Measurements from ENCODE around the gene AFF4. TPM values are rescaled to one million over a fixed set of nuclear protein-coding genes. Genes with fewer than 3 reads are reported as not detected.
A peak's percentile ranks its signal among the peaks of the same experiment; 100 is the strongest.

AFF4 gene
- total RNA-seq, 1 experiment from 2014 or later, result 38.6 TPM

DNA sequence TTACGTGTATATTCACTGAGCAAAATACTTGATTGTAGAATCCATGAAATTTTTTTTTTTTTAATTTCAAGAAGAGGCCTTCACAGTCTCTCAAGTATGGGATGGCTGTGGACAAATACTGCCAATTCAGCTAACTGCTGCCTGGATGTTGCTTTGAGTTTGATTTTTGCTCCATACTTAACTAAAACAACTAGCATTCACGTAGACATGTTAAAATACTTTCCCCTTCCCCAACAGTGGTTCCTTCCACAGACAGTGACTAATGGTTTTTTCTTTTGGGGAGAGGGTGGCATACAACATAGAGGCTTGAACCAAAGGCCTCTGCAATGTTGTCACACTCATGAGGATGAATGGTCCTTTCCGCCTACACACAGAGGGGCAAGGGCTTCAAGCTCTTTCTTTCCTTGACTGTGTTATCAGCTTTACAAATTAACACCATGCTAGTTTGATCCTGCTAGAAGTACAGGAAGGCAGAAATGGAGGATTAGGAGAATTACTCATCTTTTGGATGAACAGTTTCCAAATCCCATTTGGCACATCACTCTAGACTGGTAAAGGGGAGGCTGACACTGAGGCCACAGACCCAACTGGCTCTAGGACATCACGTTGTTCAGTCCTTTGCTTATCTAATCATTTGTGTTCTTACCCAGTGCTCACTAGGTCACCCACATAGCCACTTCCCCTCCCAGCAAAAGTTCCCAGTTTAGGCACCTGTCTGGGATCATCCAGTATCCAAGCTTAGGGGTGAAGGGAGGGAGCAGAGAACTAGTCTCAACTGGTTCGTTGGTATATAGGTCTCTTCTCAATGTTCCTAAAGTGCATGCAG is 91.8 kb downstream of the AFF4 start:
- ATAC-seq (no peak), DNase-seq (ENCODE audit: low read depth, low spot score) (no peak)
- H3K36me3 ChIP-seq (ENCODE audit: control insufficient read depth in 1 of 2, insufficient read depth in 2 of 2, low read length in 2 of 2), result peaks cover 4 to 19% of the 10 kb centered on the region in 2 experiments; a peak in 2 of 4 replicates
- no peaks in the 10 kb centered on the region for H3K27me3 ChIP-seq (ENCODE audit: insufficient read depth, low read length)
- no peak overlapping the region for H3K4me2 ChIP-seq (ENCODE audit: low read length)
- POLR2A ChIA-PET, result interaction anchor here (0.8 kb wide), 1 partner anchor 34 kb away, joined by 3 read pairs; no protein-coding TSS in a partner anchor
- no peak overlapping the region for H2AFZ ChIP-seq (ENCODE audit: low read depth, low read length, poor library complexity, severe bottlenecking)
- no peak overlapping the region for H3K27ac ChIP-seq (ENCODE audit: low read depth, low read length)
- H3K9me3 ChIP-seq (ENCODE audit: control insufficient read depth in 1 of 2, insufficient read depth in 1 of 2, low read depth in 1 of 2, low read length in 2 of 2), result no peaks in the 10 kb centered on the region
- TF ChIP-seq CEBPB (IDR thresholded peaks at IDR 0.05; ENCODE audit: low read depth) (no peak), ZFX (IDR thresholded peaks at IDR 0.05) (no peak)
- H4K20me1 ChIP-seq (ENCODE audit: insufficient read depth), result no peaks in the 10 kb centered on the region
- H3K9me2 ChIP-seq (ENCODE audit: insufficient read depth), result no peaks in the 10 kb centered on the region
- H3K9ac ChIP-seq (ENCODE audit: low read length), result no peak overlapping the region
- intact Hi-C loops (cut with micrococcal nuclease), result no loop called here
- peaks cover 4 to 8% of the 10 kb centered on the region in 2 experiments; a peak in 3 of 4 replicates for H3K4me1 ChIP-seq (ENCODE audit: control insufficient read depth in 1 of 2, insufficient read depth in 2 of 2, low read length in 2 of 2)
- TSS peak; percentile 27 for BruUV-seq (replicated peaks)
- peaks cover 23% of the 10 kb centered on the region for H3K79me2 ChIP-seq (ENCODE audit: insufficient read depth, low read length)
- RAD21 ChIA-PET (ENCODE audit: low non-redundant PET in 1 of 2, low total read pairs in 2 of 2, uncharacterized antibody in 2 of 2, unreplicated experiment in 2 of 2), result no interaction called here
- CTCF ChIA-PET, result interaction anchor here (1.3 kb wide), 1 partner anchor 12 kb away, joined by 5 read pairs; no protein-coding TSS in a partner anchor
- H3K4me3 ChIP-seq (replicated peaks in 1 of 2; ENCODE audit: low read depth in 1 of 2, low read length in 2 of 2), result no peak overlapping the region

DNA sequence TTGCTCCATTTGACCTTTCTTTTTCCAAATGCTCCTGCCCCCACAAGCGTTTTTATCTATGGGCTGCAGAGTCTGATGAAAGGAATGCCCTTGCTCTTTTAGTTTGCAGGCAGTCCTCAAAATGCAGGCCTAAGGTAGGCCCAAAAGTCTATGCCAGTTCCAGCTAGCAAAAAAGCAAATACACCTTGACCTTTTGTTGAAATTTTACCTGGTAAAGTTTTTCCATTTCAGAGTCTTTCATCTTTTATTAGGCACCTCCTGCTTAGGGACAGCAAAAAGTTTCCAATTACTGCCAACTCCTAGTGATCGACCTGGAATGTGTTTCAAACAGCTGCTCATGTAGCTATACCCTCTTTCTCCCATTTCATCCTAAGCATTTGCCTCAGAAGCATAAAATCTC is 92.6 kb downstream of the AFF4 start:
- H3K4me1 ChIP-seq (ENCODE audit: control insufficient read depth in 1 of 2, insufficient read depth in 2 of 2, low read length in 2 of 2), result peaks cover 4 to 12% of the 10 kb centered on the region in 2 experiments
- H3K9ac ChIP-seq (ENCODE audit: low read length), result no peak overlapping the region
- ChIA-PET POLR2A (no interaction called here), CTCF (no interaction called here), RAD21 (ENCODE audit: low non-redundant PET in 1 of 2, low total read pairs in 2 of 2, uncharacterized antibody in 2 of 2, unreplicated experiment in 2 of 2) (no interaction called here)
- no peaks in the 10 kb centered on the region for H4K20me1 ChIP-seq (ENCODE audit: insufficient read depth)
- no TSS peak for BruUV-seq (replicated peaks)
- H2AFZ ChIP-seq (ENCODE audit: low read depth, low read length, poor library complexity, severe bottlenecking), result no peak overlapping the region
- ATAC-seq (no peak), DNase-seq (ENCODE audit: low read depth, low spot score) (no peak)
- H3K4me3 ChIP-seq (replicated peaks in 1 of 2; ENCODE audit: low read depth in 1 of 2, low read length in 2 of 2), result no peak overlapping the region
- intact Hi-C loops (cut with micrococcal nuclease), result no loop called here
- no peaks in the 10 kb centered on the region for H3K9me3 ChIP-seq (ENCODE audit: control insufficient read depth in 1 of 2, insufficient read depth in 1 of 2, low read depth in 1 of 2, low read length in 2 of 2)
- peaks cover 26% of the 10 kb centered on the region for H3K79me2 ChIP-seq (ENCODE audit: insufficient read depth, low read length)
- H3K36me3 ChIP-seq (ENCODE audit: control insufficient read depth in 1 of 2, insufficient read depth in 2 of 2, low read length in 2 of 2), result peaks cover 4 to 19% of the 10 kb centered on the region in 2 experiments; a peak in 2 of 4 replicates
- no peaks in the 10 kb centered on the region for H3K27me3 ChIP-seq (ENCODE audit: insufficient read depth, low read length)
- TF ChIP-seq, protein P1, sequence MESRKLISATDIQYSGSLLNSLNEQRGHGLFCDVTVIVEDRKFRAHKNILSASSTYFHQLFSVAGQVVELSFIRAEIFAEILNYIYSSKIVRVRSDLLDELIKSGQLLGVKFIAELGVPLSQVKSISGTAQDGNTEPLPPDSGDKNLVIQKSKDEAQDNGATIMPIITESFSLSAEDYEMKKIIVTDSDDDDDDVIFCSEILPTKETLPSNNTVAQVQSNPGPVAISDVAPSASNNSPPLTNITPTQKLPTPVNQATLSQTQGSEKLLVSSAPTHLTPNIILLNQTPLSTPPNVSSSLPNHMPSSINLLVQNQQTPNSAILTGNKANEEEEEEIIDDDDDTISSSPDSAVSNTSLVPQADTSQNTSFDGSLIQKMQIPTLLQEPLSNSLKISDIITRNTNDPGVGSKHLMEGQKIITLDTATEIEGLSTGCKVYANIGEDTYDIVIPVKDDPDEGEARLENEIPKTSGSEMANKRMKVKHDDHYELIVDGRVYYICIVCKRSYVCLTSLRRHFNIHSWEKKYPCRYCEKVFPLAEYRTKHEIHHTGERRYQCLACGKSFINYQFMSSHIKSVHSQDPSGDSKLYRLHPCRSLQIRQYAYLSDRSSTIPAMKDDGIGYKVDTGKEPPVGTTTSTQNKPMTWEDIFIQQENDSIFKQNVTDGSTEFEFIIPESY (IDR thresholded peaks at IDR 0.05; ENCODE audit: extremely low read depth, insufficient replicate concordance, low read length), result no peak
- TF ChIP-seq POLR2A (IDR thresholded peaks at IDR 0.05; ENCODE audit: borderline replicate concordance, extremely low read depth, insufficient read depth, insufficient read length) (no peak), CBX3 (IDR thresholded peaks at IDR 0.05; ENCODE audit: low read depth) (no peak), ZNF274 (IDR thresholded peaks at IDR 0.05; ENCODE audit: low read depth, low read length) (no peak), FOSL1 (IDR thresholded peaks at IDR 0.05; ENCODE audit: low read depth) (no peak), ELF1 (IDR thresholded peaks at IDR 0.05; ENCODE audit: borderline replicate concordance, low read depth) (no peak), EZH2 (IDR thresholded peaks at IDR 0.05) (no peak), RAD21 (IDR thresholded peaks at IDR 0.05; ENCODE audit: low read depth) (no peak), TCF7L2 (IDR thresholded peaks at IDR 0.05; ENCODE audit: borderline replicate concordance, extremely low read depth, insufficient read depth, insufficient read length) (no peak), ZFX (IDR thresholded peaks at IDR 0.05) (no peak), EGR1 (IDR thresholded peaks at IDR 0.05; ENCODE audit: low read depth) (no peak), SP1 (IDR thresholded peaks at IDR 0.05; ENCODE audit: low read depth) (no peak)
- TF ChIP-seq, protein P2, sequence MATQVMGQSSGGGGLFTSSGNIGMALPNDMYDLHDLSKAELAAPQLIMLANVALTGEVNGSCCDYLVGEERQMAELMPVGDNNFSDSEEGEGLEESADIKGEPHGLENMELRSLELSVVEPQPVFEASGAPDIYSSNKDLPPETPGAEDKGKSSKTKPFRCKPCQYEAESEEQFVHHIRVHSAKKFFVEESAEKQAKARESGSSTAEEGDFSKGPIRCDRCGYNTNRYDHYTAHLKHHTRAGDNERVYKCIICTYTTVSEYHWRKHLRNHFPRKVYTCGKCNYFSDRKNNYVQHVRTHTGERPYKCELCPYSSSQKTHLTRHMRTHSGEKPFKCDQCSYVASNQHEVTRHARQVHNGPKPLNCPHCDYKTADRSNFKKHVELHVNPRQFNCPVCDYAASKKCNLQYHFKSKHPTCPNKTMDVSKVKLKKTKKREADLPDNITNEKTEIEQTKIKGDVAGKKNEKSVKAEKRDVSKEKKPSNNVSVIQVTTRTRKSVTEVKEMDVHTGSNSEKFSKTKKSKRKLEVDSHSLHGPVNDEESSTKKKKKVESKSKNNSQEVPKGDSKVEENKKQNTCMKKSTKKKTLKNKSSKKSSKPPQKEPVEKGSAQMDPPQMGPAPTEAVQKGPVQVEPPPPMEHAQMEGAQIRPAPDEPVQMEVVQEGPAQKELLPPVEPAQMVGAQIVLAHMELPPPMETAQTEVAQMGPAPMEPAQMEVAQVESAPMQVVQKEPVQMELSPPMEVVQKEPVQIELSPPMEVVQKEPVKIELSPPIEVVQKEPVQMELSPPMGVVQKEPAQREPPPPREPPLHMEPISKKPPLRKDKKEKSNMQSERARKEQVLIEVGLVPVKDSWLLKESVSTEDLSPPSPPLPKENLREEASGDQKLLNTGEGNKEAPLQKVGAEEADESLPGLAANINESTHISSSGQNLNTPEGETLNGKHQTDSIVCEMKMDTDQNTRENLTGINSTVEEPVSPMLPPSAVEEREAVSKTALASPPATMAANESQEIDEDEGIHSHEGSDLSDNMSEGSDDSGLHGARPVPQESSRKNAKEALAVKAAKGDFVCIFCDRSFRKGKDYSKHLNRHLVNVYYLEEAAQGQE (IDR thresholded peaks at IDR 0.05; ENCODE audit: low read depth), result no peak
- no peak overlapping the region for H3K27ac ChIP-seq (ENCODE audit: low read depth, low read length)
- H3K4me2 ChIP-seq (ENCODE audit: low read length), result no peak overlapping the region
- no peaks in the 10 kb centered on the region for H3K9me2 ChIP-seq (ENCODE audit: insufficient read depth)
